ENCODE results near the gene CGB1.

CGB1 gene

GRCh38 chr19:49016067-49016839 is 20.4 kb downstream of the CGB1 start:
- no peak for TF ChIP-seq CTCF (conservative IDR thresholded peaks at IDR 0.05)

GRCh38 chr19:49014870-49015255 is 21.8 kb downstream of the CGB1 start:
- no peak overlapping the region for H3K27ac ChIP-seq
- no peak for TF ChIP-seq CTCF (conservative IDR thresholded peaks at IDR 0.05)

More at GRCh38 chr19:49016067-49016839, 20.4 kb downstream of the CGB1 start:
- H3K27ac ChIP-seq, result no peak overlapping the region

- TF ChIP-seq CTCF (conservative IDR thresholded peaks at IDR 0.05), result no peak
- no peak overlapping the region for H3K27ac ChIP-seq
Observed at GRCh38 chr19:49014123-49014869, 22.4 kb downstream of the CGB1 start.

- no peak for TF ChIP-seq CTCF (conservative IDR thresholded peaks at IDR 0.05)
- H3K27ac ChIP-seq, result no peak overlapping the region
Observed at GRCh38 chr19:49011194-49011593, 25.5 kb downstream of the CGB1 start.

GRCh38 chr19:49010453-49010852 is 26.2 kb downstream of the CGB1 start:
- TF ChIP-seq CTCF (conservative IDR thresholded peaks at IDR 0.05), result no peak

GRCh38 chr19:49009828-49010227 is 26.9 kb downstream of the CGB1 start:
- TF ChIP-seq CTCF (conservative IDR thresholded peaks at IDR 0.05), result no peak
- H3K27ac ChIP-seq, result no peak overlapping the region

More at GRCh38 chr19:49010453-49010852, 26.2 kb downstream of the CGB1 start:
- no peak overlapping the region for H3K27ac ChIP-seq

GRCh38 chr19:49006905-49007304 is 29.8 kb downstream of the CGB1 start:
- TF ChIP-seq CTCF (conservative IDR thresholded peaks at IDR 0.05), result no peak
- no peak overlapping the region for H3K27ac ChIP-seq
